Measurements from ENCODE around the gene DUSP16.

DNA sequence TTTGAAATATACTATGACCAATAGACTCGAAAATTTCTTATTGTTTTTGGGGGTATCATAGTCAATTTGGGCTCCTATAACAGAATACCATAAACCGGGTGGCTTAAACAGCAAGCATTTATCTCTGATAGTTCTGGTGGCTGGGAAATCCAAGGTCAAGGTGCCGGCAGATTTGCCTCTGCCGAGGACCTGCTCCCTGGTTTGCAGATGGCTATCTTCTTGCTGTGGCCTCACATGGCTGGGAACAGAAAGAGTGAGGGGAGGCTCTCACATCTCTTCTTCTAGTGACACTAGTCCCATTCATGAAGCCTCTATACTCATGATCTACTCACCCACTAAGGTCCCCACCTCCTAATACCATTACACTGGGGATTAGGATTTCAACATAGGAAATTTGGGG is 135.1 kb downstream of the DUSP16 start:
- TF ChIP-seq TCF7 (CRISPR knock-in tag; IDR thresholded peaks at IDR 0.05; ENCODE audit: low read depth): no peak
- TF ChIP-seq, protein P1, sequence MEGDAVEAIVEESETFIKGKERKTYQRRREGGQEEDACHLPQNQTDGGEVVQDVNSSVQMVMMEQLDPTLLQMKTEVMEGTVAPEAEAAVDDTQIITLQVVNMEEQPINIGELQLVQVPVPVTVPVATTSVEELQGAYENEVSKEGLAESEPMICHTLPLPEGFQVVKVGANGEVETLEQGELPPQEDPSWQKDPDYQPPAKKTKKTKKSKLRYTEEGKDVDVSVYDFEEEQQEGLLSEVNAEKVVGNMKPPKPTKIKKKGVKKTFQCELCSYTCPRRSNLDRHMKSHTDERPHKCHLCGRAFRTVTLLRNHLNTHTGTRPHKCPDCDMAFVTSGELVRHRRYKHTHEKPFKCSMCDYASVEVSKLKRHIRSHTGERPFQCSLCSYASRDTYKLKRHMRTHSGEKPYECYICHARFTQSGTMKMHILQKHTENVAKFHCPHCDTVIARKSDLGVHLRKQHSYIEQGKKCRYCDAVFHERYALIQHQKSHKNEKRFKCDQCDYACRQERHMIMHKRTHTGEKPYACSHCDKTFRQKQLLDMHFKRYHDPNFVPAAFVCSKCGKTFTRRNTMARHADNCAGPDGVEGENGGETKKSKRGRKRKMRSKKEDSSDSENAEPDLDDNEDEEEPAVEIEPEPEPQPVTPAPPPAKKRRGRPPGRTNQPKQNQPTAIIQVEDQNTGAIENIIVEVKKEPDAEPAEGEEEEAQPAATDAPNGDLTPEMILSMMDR (IDR thresholded peaks at IDR 0.05): no peak
- TF ChIP-seq, protein P2, sequence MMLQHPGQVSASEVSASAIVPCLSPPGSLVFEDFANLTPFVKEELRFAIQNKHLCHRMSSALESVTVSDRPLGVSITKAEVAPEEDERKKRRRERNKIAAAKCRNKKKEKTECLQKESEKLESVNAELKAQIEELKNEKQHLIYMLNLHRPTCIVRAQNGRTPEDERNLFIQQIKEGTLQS (CRISPR knock-in tag; conservative IDR thresholded peaks at IDR 0.05): no peak
- TF ChIP-seq, protein P3, sequence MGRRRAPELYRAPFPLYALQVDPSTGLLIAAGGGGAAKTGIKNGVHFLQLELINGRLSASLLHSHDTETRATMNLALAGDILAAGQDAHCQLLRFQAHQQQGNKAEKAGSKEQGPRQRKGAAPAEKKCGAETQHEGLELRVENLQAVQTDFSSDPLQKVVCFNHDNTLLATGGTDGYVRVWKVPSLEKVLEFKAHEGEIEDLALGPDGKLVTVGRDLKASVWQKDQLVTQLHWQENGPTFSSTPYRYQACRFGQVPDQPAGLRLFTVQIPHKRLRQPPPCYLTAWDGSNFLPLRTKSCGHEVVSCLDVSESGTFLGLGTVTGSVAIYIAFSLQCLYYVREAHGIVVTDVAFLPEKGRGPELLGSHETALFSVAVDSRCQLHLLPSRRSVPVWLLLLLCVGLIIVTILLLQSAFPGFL (CRISPR knock-in tag; IDR thresholded peaks at IDR 0.05; ENCODE audit: borderline replicate concordance): no peak

Data from WTC11 (cell line).